HEK293 (cell line): Measurements from ENCODE around the gene PRKRA.

Experiments
- CTCF ChIA-PET: fragments of 350-600 bp; formaldehyde crosslinking; extraction: SDS; loops from one replicate; lab custom pipeline; 2021; ENCODE audit warnings: antibody characterized with exemption; lab: Yijun Ruan, JAX
- POLR2A ChIA-PET: fragments of 300-600 bp; formaldehyde crosslinking; extraction: SDS; loops from one replicate; lab custom pipeline; 2020; ENCODE audit warnings: antibody characterized with exemption, inconsistent platforms; lab: Yijun Ruan, JAX
- H3K27ac ChIP-seq: fragments of 200-500 bp; sonication (Bioruptor generic); 2 replicates; pipeline ENCODE4 v1.5.1; 2014; ENCODE audit warnings: low read depth, low read length, control low read depth, inconsistent platforms; ENCODE audit errors: extremely low read depth
- H3K36me3 ChIP-seq, 2 experiments: fragments of 200-500 bp in 1 of 2; sonication (Bioruptor generic) in 1 of 2; 1 replicate in 1 of 2; 2 replicates in 1 of 2; pipeline ENCODE4 v1.5.1; 2014 to 2017; ENCODE audit warnings: inconsistent platforms in 2 of 2, low read length in 2 of 2; ENCODE audit not compliant: control insufficient read depth in 2 of 2, insufficient read depth in 1 of 2
- H3K4me1 ChIP-seq: fragments of 200-500 bp; sonication (Bioruptor generic); 2 replicates; pipeline ENCODE4 v1.5.1; 2014; ENCODE audit warnings: mild to moderate bottlenecking, low read length, inconsistent platforms; ENCODE audit not compliant: control insufficient read depth, insufficient read depth
- H3K4me3 ChIP-seq: 2 replicates; pipeline ENCODE4 v1.5.1; 2011; ENCODE audit warnings: low read depth, mild to moderate bottlenecking, control low read depth, low read length, moderate library complexity
- H3K9me3 ChIP-seq: fragments of 200-500 bp; sonication (Bioruptor generic); 2 replicates; pipeline ENCODE4 v1.5.1; 2014; ENCODE audit warnings: low read depth, low read length, inconsistent platforms; ENCODE audit not compliant: control insufficient read depth, insufficient read depth
- ATF2 ChIP-seq: fragments of 450-650 bp; formaldehyde crosslinking; IDR thresholded peaks from 2 replicates; pipeline ENCODE4 v1.5.1; 2016; ENCODE audit warnings: missing biosample characterization, missing genetic modification characterization, low read depth
- FEZF1 ChIP-seq: fragments of 450-650 bp; formaldehyde crosslinking; IDR thresholded peaks from 2 replicates; pipeline ENCODE4 v1.5.1; 2016; ENCODE audit warnings: missing biosample characterization, missing genetic modification characterization
- KLF16 ChIP-seq: fragments of 450-650 bp; formaldehyde crosslinking; IDR thresholded peaks from 2 replicates; pipeline ENCODE4 v1.5.1; 2017; ENCODE audit warnings: missing biosample characterization, missing genetic modification characterization
- PATZ1 ChIP-seq: fragments of 450-650 bp; formaldehyde crosslinking; IDR thresholded peaks from 2 replicates; pipeline ENCODE4 v1.5.1; 2016; ENCODE audit warnings: missing biosample characterization, missing genetic modification characterization
- YY1 ChIP-seq: fragments of 450-650 bp; formaldehyde crosslinking; IDR thresholded peaks from 2 replicates; pipeline ENCODE4 v1.5.1; 2018; ENCODE audit warnings: missing biosample characterization, missing genetic modification characterization
- ZBTB8A ChIP-seq: fragments of 450-650 bp; formaldehyde crosslinking; IDR thresholded peaks from 2 replicates; pipeline ENCODE4 v1.5.1; 2016; ENCODE audit warnings: missing biosample characterization, missing genetic modification characterization
- ZNF16 ChIP-seq: fragments of 450-650 bp; formaldehyde crosslinking; IDR thresholded peaks from 2 replicates; pipeline ENCODE4 v1.5.1; 2016; ENCODE audit warnings: low read depth, missing biosample characterization, missing genetic modification characterization
- ZNF248 ChIP-seq: fragments of 450-650 bp; formaldehyde crosslinking; IDR thresholded peaks from 2 replicates; pipeline ENCODE4 v1.5.1; 2017; ENCODE audit warnings: missing biosample characterization, missing genetic modification characterization
- ZNF266 ChIP-seq: fragments of 450-650 bp; formaldehyde crosslinking; IDR thresholded peaks from 2 replicates; pipeline ENCODE4 v1.5.1; 2016; ENCODE audit warnings: missing biosample characterization, missing genetic modification characterization, low read depth
- ZNF48 ChIP-seq: fragments of 450-650 bp; formaldehyde crosslinking; IDR thresholded peaks from 2 replicates; pipeline ENCODE4 v1.5.1; 2016; ENCODE audit warnings: missing biosample characterization, missing genetic modification characterization
- ZNF600 ChIP-seq: fragments of 450-650 bp; formaldehyde crosslinking; IDR thresholded peaks from 2 replicates; pipeline ENCODE4 v1.5.1; 2016; ENCODE audit warnings: missing biosample characterization, missing genetic modification characterization
- ZNF654 ChIP-seq: fragments of 450-650 bp; formaldehyde crosslinking; IDR thresholded peaks from 2 replicates; pipeline ENCODE4 v1.5.1; 2016; ENCODE audit warnings: low read depth, missing biosample characterization, missing genetic modification characterization
- ZNF658 ChIP-seq: fragments of 450-650 bp; formaldehyde crosslinking; IDR thresholded peaks from 2 replicates; pipeline ENCODE4; 2016; ENCODE audit warnings: missing biosample characterization, missing genetic modification characterization
- ZNF843 ChIP-seq: fragments of 450-650 bp; formaldehyde crosslinking; IDR thresholded peaks from 2 replicates; pipeline ENCODE4 v1.5.1; 2016; ENCODE audit warnings: missing biosample characterization, missing genetic modification characterization
- ZXDB ChIP-seq: fragments of 450-650 bp; formaldehyde crosslinking; IDR thresholded peaks from 2 replicates; pipeline ENCODE4 v1.5.1; 2016; ENCODE audit warnings: missing biosample characterization, missing genetic modification characterization
- TF ChIP-seq, protein P1 (sequence below): fragments of 450-650 bp; formaldehyde crosslinking; IDR thresholded peaks from 2 replicates; pipeline ENCODE4 v1.5.1; 2016; ENCODE audit warnings: missing biosample characterization, missing genetic modification characterization
- TF ChIP-seq, protein P2 (sequence below): fragments of 450-650 bp; formaldehyde crosslinking; IDR thresholded peaks from 2 replicates; pipeline ENCODE4 v1.5.1; 2017; ENCODE audit warnings: missing biosample characterization, missing genetic modification characterization
- TF ChIP-seq, protein P3 (sequence below): fragments of 450-650 bp; formaldehyde crosslinking; IDR thresholded peaks from 2 replicates; pipeline ENCODE4 v1.5.1; 2016; ENCODE audit warnings: missing biosample characterization, missing genetic modification characterization
- TF ChIP-seq, protein P4 (sequence below): fragments of 450-650 bp; formaldehyde crosslinking; IDR thresholded peaks from 2 replicates; pipeline ENCODE4 v1.5.1; 2016; ENCODE audit warnings: missing biosample characterization, missing genetic modification characterization, low read depth

PRKRA gene

DNA sequence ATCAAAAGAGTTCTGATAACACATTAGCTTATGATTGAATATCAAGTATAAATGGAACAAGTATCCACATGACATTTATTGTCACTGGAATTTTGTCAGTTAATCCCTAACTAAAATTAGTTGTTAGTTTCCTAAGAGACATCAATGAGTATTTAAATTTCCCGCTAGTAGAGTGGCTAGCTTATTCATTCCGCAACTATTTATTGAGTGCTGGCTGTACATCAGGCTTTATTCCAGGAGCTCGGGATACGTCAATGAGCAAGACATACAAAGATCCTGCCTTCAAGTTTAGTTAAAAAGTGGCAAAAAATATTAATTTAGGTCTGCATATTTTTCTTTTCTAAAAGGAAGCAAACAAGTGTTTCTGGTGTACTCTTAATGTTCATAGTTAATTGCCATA lies 59.3 kb downstream of the PRKRA start:
- ChIA-PET CTCF (interaction anchor here (1.0 to 1.6 kb wide), 3 partner anchors 9 to 27 kb away, joined by 3 read pairs; no protein-coding TSS in a partner anchor), POLR2A (no interaction called here)
- H3K4me3 ChIP-seq = no peak overlapping the region

GRCh38 chr2:178388287-178388686 lies 62.7 kb downstream of the PRKRA start:
- H3K4me1 ChIP-seq = no peaks in the 10 kb centered on the region
- H3K9me3 ChIP-seq = no peaks in the 10 kb centered on the region
- no peak overlapping the region for H3K4me3 ChIP-seq
- peaks cover 0 to 40% of the 10 kb centered on the region in 2 experiments; a peak in 1 of 3 replicates for H3K36me3 ChIP-seq
- H3K27ac ChIP-seq = no peak overlapping the region
- ChIA-PET CTCF (interaction anchor here (0.6 kb wide), 1 partner anchor 179 kb away, joined by 3 read pairs; no protein-coding TSS in a partner anchor), POLR2A (no interaction called here)
- no peak for TF ChIP-seq ZNF600 (tag by site-specific recombination)
- TF ChIP-seq ZNF843 (tag by site-specific recombination) = no peak
- no peak for TF ChIP-seq PATZ1
- no peak for TF ChIP-seq ZXDB (tag by site-specific recombination)
- TF ChIP-seq ZNF16 (tag by site-specific recombination) = no peak
- no peak for TF ChIP-seq YY1
- TF ChIP-seq, protein P1, sequence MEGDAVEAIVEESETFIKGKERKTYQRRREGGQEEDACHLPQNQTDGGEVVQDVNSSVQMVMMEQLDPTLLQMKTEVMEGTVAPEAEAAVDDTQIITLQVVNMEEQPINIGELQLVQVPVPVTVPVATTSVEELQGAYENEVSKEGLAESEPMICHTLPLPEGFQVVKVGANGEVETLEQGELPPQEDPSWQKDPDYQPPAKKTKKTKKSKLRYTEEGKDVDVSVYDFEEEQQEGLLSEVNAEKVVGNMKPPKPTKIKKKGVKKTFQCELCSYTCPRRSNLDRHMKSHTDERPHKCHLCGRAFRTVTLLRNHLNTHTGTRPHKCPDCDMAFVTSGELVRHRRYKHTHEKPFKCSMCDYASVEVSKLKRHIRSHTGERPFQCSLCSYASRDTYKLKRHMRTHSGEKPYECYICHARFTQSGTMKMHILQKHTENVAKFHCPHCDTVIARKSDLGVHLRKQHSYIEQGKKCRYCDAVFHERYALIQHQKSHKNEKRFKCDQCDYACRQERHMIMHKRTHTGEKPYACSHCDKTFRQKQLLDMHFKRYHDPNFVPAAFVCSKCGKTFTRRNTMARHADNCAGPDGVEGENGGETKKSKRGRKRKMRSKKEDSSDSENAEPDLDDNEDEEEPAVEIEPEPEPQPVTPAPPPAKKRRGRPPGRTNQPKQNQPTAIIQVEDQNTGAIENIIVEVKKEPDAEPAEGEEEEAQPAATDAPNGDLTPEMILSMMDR = no peak

More for the DNA sequence above, 59.3 kb downstream of the PRKRA start:
- Histone ChIP-seq H3K27ac (no peak overlapping the region), H3K36me3 (peaks cover 0 to 23% of the 10 kb centered on the region in 2 experiments; a peak in 1 of 3 replicates), H3K9me3 (no peaks in the 10 kb centered on the region), H3K4me1 (no peaks in the 10 kb centered on the region)
- TF ChIP-seq ZNF48 (no peak), ZNF654 (tag by site-specific recombination) (no peak), KLF16 (no peak), FEZF1 (no peak), ATF2 (tag by site-specific recombination) (no peak), ZNF248 (tag by site-specific recombination) (no peak), ZNF658 (no peak), ZNF266 (tag by site-specific recombination) (no peak), ZBTB8A (tag by site-specific recombination) (no peak)
- TF ChIP-seq, protein P2, sequence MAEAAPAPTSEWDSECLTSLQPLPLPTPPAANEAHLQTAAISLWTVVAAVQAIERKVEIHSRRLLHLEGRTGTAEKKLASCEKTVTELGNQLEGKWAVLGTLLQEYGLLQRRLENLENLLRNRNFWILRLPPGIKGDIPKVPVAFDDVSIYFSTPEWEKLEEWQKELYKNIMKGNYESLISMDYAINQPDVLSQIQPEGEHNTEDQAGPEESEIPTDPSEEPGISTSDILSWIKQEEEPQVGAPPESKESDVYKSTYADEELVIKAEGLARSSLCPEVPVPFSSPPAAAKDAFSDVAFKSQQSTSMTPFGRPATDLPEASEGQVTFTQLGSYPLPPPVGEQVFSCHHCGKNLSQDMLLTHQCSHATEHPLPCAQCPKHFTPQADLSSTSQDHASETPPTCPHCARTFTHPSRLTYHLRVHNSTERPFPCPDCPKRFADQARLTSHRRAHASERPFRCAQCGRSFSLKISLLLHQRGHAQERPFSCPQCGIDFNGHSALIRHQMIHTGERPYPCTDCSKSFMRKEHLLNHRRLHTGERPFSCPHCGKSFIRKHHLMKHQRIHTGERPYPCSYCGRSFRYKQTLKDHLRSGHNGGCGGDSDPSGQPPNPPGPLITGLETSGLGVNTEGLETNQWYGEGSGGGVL (tag by site-specific recombination) = no peak
- TF ChIP-seq, protein P3, sequence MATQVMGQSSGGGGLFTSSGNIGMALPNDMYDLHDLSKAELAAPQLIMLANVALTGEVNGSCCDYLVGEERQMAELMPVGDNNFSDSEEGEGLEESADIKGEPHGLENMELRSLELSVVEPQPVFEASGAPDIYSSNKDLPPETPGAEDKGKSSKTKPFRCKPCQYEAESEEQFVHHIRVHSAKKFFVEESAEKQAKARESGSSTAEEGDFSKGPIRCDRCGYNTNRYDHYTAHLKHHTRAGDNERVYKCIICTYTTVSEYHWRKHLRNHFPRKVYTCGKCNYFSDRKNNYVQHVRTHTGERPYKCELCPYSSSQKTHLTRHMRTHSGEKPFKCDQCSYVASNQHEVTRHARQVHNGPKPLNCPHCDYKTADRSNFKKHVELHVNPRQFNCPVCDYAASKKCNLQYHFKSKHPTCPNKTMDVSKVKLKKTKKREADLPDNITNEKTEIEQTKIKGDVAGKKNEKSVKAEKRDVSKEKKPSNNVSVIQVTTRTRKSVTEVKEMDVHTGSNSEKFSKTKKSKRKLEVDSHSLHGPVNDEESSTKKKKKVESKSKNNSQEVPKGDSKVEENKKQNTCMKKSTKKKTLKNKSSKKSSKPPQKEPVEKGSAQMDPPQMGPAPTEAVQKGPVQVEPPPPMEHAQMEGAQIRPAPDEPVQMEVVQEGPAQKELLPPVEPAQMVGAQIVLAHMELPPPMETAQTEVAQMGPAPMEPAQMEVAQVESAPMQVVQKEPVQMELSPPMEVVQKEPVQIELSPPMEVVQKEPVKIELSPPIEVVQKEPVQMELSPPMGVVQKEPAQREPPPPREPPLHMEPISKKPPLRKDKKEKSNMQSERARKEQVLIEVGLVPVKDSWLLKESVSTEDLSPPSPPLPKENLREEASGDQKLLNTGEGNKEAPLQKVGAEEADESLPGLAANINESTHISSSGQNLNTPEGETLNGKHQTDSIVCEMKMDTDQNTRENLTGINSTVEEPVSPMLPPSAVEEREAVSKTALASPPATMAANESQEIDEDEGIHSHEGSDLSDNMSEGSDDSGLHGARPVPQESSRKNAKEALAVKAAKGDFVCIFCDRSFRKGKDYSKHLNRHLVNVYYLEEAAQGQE (tag by site-specific recombination) = no peak
- TF ChIP-seq, protein P4, sequence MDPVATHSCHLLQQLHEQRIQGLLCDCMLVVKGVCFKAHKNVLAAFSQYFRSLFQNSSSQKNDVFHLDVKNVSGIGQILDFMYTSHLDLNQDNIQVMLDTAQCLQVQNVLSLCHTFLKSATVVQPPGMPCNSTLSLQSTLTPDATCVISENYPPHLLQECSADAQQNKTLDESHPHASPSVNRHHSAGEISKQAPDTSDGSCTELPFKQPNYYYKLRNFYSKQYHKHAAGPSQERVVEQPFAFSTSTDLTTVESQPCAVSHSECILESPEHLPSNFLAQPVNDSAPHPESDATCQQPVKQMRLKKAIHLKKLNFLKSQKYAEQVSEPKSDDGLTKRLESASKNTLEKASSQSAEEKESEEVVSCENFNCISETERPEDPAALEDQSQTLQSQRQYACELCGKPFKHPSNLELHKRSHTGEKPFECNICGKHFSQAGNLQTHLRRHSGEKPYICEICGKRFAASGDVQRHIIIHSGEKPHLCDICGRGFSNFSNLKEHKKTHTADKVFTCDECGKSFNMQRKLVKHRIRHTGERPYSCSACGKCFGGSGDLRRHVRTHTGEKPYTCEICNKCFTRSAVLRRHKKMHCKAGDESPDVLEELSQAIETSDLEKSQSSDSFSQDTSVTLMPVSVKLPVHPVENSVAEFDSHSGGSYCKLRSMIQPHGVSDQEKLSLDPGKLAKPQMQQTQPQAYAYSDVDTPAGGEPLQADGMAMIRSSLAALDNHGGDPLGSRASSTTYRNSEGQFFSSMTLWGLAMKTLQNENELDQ (tag by site-specific recombination) = no peak
